ENCODE results near the gene KCNH4. TPM values are rescaled to one million over a fixed set of nuclear protein-coding genes. Genes with fewer than 3 reads are reported as not detected.

Gene KCNH4
- total and polyA plus RNA-seq, 2 donors (not counting 1 experiment from before 2014, with no cell fraction given): 0.62 to 1.0 TPM

- no peak overlapping the region for H3K4me2 ChIP-seq (replicated peaks; ENCODE audit: low read depth, low read length, poor library complexity, severe bottlenecking)
- H3K36me3 ChIP-seq (replicated peaks in 1 of 2; ENCODE audit: control extremely low read depth in 1 of 2, control insufficient read depth in 1 of 2, extremely low read depth in 1 of 2, insufficient read depth in 2 of 2, low read length in 1 of 2): no peaks in the 10 kb centered on the region
- H3K4me1 Mint-ChIP-seq: peaks cover 4% of the 10 kb centered on the region
- ChIA-PET POLR2A (no interaction called here), CTCF (no interaction called here)
- H2AFZ ChIP-seq (ENCODE audit: insufficient read depth, low read depth, low read length, poor library complexity, severe bottlenecking): no peak overlapping the region
- H3K79me2 ChIP-seq (ENCODE audit: control insufficient read depth, insufficient read depth, low read length): no peaks in the 10 kb centered on the region
- DNase-seq (no peak), ATAC-seq (ENCODE audit: low read depth) (no peak)
- intact Hi-C loops (cut with micrococcal nuclease): no loop called here
- H3K27me3 ChIP-seq (replicated peaks in 1 of 4; ENCODE audit: control extremely low read depth in 1 of 4, control insufficient read depth in 3 of 4, insufficient read depth in 4 of 4, low read length in 3 of 4): no peaks in the 10 kb centered on the region
- H3K4me3 ChIP-seq (ENCODE audit: control extremely low read depth in 1 of 5, extremely low read depth in 1 of 5, insufficient read depth in 1 of 5, low read depth in 2 of 5, low read length in 4 of 5): no peak overlapping the region
- no peaks in the 10 kb centered on the region for H4K20me1 ChIP-seq (ENCODE audit: control insufficient read depth, insufficient read depth, low read length, poor library complexity, severe bottlenecking)
- no peaks in the 10 kb centered on the region for H3K4me1 ChIP-seq (ENCODE audit: control insufficient read depth in 2 of 2, insufficient read depth in 2 of 2, low read length in 2 of 2)
- no peak overlapping the region for H3K27ac ChIP-seq (ENCODE audit: low read length in 2 of 2)
- H3K27ac Mint-ChIP-seq: no peak overlapping the region
- WGBS (ENCODE audit: insufficient coverage): 86% methylated on average over 13 of the region's 22 CpGs
- H3K9me3 Mint-ChIP-seq (ENCODE audit: insufficient read depth): no peaks in the 10 kb centered on the region
- TF ChIP-seq, protein P1, sequence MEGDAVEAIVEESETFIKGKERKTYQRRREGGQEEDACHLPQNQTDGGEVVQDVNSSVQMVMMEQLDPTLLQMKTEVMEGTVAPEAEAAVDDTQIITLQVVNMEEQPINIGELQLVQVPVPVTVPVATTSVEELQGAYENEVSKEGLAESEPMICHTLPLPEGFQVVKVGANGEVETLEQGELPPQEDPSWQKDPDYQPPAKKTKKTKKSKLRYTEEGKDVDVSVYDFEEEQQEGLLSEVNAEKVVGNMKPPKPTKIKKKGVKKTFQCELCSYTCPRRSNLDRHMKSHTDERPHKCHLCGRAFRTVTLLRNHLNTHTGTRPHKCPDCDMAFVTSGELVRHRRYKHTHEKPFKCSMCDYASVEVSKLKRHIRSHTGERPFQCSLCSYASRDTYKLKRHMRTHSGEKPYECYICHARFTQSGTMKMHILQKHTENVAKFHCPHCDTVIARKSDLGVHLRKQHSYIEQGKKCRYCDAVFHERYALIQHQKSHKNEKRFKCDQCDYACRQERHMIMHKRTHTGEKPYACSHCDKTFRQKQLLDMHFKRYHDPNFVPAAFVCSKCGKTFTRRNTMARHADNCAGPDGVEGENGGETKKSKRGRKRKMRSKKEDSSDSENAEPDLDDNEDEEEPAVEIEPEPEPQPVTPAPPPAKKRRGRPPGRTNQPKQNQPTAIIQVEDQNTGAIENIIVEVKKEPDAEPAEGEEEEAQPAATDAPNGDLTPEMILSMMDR (IDR thresholded peaks at IDR 0.05): no peak
- TF ChIP-seq EZH2 (IDR thresholded peaks at IDR 0.05; ENCODE audit: borderline replicate concordance, insufficient read depth, low read depth, low read length, poor library complexity, severe bottlenecking): no peak
- H3K27me3 Mint-ChIP-seq: no peaks in the 10 kb centered on the region
- H3K4me3 Mint-ChIP-seq: no peak overlapping the region
- no peak overlapping the region for H3K9ac ChIP-seq (ENCODE audit: low read length)
- H3K9me3 ChIP-seq (ENCODE audit: control extremely low read depth in 1 of 3, control insufficient read depth in 2 of 3, insufficient read depth in 1 of 3, low read length in 2 of 3): no peaks in the 10 kb centered on the region
Observed at GRCh38 chr17:42163696-42164407, 17.1 kb downstream of the KCNH4 start.

- Histone ChIP-seq H3K36me3 (replicated peaks in 1 of 2; ENCODE audit: control extremely low read depth in 1 of 2, control insufficient read depth in 1 of 2, extremely low read depth in 1 of 2, insufficient read depth in 2 of 2, low read length in 1 of 2) (no peaks in the 10 kb centered on the region), H3K4me2 (replicated peaks; ENCODE audit: low read depth, low read length, poor library complexity, severe bottlenecking) (no peak overlapping the region), H2AFZ (ENCODE audit: insufficient read depth, low read depth, low read length, poor library complexity, severe bottlenecking) (no peak overlapping the region), H3K27me3 (replicated peaks in 1 of 4; ENCODE audit: control extremely low read depth in 1 of 4, control insufficient read depth in 3 of 4, insufficient read depth in 4 of 4, low read length in 3 of 4) (no peaks in the 10 kb centered on the region), H4K20me1 (ENCODE audit: control insufficient read depth, insufficient read depth, low read length, poor library complexity, severe bottlenecking) (no peaks in the 10 kb centered on the region), H3K27ac (ENCODE audit: low read length in 2 of 2) (no peak overlapping the region), H3K9ac (ENCODE audit: low read length) (no peak overlapping the region), H3K4me1 (ENCODE audit: control insufficient read depth in 2 of 2, insufficient read depth in 2 of 2, low read length in 2 of 2) (no peaks in the 10 kb centered on the region), H3K79me2 (ENCODE audit: control insufficient read depth, insufficient read depth, low read length) (no peaks in the 10 kb centered on the region), H3K4me3 (ENCODE audit: control extremely low read depth in 1 of 5, extremely low read depth in 1 of 5, insufficient read depth in 1 of 5, low read depth in 2 of 5, low read length in 4 of 5) (no peak overlapping the region), H3K9me3 (ENCODE audit: control extremely low read depth in 1 of 3, control insufficient read depth in 2 of 3, insufficient read depth in 1 of 3, low read length in 2 of 3) (no peaks in the 10 kb centered on the region)
- DNase-seq: peak; percentile 36
- TF ChIP-seq, protein P1 (IDR thresholded peaks at IDR 0.05): peak; percentile 22
- TF ChIP-seq EZH2 (IDR thresholded peaks at IDR 0.05; ENCODE audit: borderline replicate concordance, insufficient read depth, low read depth, low read length, poor library complexity, severe bottlenecking): no peak
- no peak overlapping the region for H3K4me3 Mint-ChIP-seq
- no peak for ATAC-seq (ENCODE audit: low read depth)
- no peaks in the 10 kb centered on the region for H3K9me3 Mint-ChIP-seq (ENCODE audit: insufficient read depth)
- no peaks in the 10 kb centered on the region for H3K27me3 Mint-ChIP-seq
- intact Hi-C loops (cut with micrococcal nuclease): no loop called here
- 62% methylated on average over 7 of the region's 8 CpGs for WGBS (ENCODE audit: insufficient coverage)
- CTCF ChIA-PET: interaction anchor here (1.2 kb wide), 1 partner anchor 21 kb away, joined by 3 read pairs; no protein-coding TSS in a partner anchor
- POLR2A ChIA-PET: no interaction called here
- H3K27ac Mint-ChIP-seq: no peak overlapping the region
- peaks cover 4% of the 10 kb centered on the region for H3K4me1 Mint-ChIP-seq
Observed at GRCh38 chr17:42163113-42163512, 17.8 kb downstream of the KCNH4 start.

All from B cell (primary cell).